GM20000 (cell line): Measurements from ENCODE around the gene NXPE3.

Source experiments
- DNase-seq: peaks from one replicate; pipeline ENCODE4 v3.0.0; 2012; ENCODE audit warnings: low spot score
- TF ChIP-seq, protein P1 (sequence below): IDR thresholded peaks from 2 replicates; pipeline ENCODE4 v1.5.1; 2012; ENCODE audit warnings: mild to moderate bottlenecking, control low read depth; ENCODE audit errors: extremely low read depth, missing control alignments

The NXPE3 gene

DNA sequence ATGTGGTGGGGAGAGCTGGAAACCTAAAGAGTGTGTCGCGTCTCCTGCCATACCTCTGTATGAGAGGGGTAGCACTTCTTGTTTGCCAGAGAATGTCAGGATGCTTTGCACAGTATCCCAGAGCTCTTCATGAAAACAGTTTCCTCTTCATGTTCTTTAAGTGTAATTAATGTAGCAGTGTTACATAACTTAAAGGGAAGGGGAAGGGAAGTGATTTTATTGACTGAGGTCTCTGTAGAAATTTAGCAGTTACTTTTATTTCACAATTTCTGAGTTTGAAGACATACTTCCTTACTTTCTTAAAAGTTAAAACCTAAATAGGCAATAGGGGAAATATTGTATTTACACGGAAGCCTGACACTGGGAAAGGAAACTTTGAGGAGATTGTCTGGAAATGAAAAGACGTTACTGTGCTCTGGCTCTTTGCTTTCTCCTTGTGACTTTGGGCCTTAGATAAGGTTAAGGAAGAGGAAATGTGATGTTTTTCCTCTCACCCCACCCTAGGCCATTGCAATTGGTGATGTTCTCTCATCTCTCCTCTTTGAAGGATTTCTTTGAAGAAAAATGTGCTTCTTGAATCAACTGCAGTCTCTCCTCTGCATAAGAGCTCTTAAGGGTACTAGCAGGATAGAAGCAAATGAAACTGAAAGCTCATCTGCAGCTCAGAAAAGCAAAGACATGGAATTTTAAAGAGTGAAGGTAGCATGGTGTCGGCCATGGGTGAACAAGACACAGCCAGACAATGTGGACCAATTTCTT, 6.0 kb downstream of the NXPE3 start:
- DNase-seq: no peak
- TF ChIP-seq, protein P1, sequence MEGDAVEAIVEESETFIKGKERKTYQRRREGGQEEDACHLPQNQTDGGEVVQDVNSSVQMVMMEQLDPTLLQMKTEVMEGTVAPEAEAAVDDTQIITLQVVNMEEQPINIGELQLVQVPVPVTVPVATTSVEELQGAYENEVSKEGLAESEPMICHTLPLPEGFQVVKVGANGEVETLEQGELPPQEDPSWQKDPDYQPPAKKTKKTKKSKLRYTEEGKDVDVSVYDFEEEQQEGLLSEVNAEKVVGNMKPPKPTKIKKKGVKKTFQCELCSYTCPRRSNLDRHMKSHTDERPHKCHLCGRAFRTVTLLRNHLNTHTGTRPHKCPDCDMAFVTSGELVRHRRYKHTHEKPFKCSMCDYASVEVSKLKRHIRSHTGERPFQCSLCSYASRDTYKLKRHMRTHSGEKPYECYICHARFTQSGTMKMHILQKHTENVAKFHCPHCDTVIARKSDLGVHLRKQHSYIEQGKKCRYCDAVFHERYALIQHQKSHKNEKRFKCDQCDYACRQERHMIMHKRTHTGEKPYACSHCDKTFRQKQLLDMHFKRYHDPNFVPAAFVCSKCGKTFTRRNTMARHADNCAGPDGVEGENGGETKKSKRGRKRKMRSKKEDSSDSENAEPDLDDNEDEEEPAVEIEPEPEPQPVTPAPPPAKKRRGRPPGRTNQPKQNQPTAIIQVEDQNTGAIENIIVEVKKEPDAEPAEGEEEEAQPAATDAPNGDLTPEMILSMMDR: no peak

DNA sequence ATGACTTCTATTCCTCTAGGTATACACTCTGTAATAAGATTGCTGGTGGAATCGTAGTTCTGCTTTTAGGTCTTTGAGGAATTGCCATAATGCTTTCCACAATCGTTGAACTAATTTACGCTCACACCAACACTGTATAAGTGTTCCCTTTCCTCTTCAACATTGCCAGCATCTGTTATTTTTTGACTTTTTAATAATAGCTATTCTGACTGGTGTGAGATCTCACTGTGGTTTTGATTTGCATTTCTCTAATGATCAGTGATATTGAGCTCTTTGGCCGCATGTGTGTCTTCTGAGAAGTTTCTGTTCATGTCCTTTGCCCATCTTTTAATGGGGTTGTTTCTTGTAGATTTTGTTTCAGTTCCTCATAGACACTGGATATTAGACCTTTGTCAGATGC, 12.8 kb downstream of the NXPE3 start:
- no peak for DNase-seq
- TF ChIP-seq, protein P1: no peak

DNA sequence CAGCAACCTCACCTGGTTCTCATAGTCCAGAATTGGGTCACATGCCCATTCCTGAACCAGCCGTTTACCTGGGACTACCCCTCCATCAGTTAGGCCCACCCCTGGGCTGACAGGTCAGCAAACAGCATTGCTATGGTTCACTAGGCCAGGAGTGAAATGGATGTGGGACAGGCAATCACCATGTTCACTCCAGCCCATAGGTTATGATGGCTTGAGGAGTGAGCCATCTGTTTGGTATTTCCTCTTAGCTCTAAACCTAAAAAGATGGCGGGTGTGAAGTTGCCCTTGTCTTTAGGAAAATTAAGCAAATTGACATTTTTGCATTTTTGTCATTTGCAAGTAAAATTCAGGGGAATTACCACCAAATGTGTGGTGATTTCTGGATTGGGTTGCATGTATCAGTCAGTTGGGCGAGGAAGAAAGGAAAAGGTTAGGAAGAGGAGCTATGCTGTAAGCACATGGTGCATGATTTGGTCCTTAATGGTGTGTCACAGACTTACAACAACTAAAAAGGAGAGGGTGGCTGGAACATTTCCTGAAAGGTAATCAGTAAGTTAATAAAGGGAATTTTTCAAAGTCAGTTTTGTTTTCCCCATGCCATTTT, 17.2 kb downstream of the NXPE3 start:
- DNase-seq: no peak
- TF ChIP-seq, protein P1: no peak

DNA sequence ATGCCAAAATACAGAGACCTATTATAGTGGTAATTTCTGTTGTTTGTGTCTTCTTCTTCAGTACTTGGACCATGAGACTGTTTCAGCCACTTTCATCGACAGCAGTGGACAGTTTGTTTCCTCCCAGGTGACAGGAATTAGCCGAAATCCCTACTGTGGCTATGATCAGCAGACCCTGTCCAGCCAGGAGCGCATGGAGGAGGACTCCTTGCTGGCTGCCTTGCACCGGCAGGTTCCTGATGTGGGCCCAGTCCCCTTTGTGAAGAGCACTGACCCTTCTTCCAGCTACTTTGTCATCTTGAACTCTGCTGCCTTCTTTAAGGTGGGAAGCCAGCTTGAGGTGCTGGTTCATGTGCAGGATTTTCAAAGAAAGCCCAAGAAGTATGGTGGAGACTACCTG, 22.2 kb downstream of the NXPE3 start:
- TF ChIP-seq, protein P1: no peak
- DNase-seq: no peak

DNA sequence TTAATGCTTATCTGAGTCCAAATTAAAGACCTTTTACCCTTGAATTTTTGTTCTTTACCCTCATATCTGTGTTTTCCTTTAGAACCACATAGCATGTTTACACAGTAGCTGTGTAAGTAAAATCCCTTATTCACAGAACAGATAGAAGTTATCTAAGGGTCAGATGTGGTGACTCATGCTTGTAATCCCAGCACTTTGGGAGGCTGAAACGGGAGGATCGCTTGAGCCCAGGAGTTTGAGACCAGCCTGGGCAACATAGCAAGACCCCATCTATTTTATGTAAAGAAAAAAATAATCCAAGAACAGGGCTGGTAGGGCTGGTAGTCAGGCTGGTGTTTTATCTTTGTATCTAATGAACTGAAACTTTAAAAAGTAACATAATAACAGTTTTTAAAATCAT, 23.2 kb downstream of the NXPE3 start:
- no peak for DNase-seq
- TF ChIP-seq, protein P1: no peak

DNA sequence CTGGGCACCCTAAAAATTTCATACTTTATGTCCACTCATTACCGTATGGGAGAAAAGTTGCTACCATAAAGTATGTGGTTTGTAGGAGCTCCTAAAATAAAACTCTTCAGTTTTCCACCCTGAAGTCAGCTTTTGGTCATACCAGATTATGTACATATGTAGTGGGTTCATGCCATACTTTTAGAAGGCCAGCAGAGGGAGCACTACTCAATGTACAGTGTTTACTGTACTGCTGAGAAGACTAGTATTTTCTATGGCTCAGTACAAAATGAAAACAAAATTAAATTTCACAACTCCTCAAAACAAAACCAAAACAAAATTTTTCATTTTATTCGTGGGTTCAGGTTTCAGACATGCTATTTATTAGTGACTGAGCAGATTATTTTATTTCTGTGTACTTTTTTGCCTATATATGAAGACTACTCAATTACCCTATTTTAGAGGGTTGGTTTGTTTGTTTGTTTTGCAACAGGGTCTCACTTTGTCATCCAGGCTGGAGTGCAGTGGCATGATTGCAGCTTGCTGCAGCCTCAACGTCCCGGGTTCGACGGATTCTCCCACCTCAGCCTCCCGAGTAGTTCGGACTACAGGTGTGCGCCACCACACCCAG, 24.3 kb downstream of the NXPE3 start:
- TF ChIP-seq, protein P1: peak; percentile 63
- DNase-seq: peak; percentile 63

DNA sequence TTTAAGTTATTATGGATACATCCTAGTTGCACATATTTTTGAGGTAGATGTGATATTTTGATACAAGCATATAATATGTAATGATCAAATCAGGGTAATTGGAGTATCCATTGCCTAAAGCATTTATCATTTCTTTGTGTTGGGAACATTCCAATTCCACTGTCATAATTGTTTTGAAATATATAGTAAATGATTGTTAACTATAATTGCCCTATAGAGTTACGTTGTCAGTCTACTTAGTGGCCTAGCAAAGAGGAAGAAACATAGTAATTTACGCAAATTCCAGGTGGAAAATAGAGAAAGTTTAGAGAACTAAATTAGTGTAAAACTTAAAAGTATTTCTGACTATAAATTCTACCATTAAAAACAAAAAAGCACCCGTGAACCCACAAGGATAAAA, 24.9 kb downstream of the NXPE3 start:
- no peak for DNase-seq
- TF ChIP-seq, protein P1: no peak
